ENCODE measurements around the gene PAQR5. TPM values are rescaled to one million over a fixed set of nuclear protein-coding genes. Genes with fewer than 3 reads are reported as not detected.

Gene PAQR5
- total RNA-seq, 3 donors from 2014 or later: 0.96 to 2.6 (median 2.0) TPM

DNA sequence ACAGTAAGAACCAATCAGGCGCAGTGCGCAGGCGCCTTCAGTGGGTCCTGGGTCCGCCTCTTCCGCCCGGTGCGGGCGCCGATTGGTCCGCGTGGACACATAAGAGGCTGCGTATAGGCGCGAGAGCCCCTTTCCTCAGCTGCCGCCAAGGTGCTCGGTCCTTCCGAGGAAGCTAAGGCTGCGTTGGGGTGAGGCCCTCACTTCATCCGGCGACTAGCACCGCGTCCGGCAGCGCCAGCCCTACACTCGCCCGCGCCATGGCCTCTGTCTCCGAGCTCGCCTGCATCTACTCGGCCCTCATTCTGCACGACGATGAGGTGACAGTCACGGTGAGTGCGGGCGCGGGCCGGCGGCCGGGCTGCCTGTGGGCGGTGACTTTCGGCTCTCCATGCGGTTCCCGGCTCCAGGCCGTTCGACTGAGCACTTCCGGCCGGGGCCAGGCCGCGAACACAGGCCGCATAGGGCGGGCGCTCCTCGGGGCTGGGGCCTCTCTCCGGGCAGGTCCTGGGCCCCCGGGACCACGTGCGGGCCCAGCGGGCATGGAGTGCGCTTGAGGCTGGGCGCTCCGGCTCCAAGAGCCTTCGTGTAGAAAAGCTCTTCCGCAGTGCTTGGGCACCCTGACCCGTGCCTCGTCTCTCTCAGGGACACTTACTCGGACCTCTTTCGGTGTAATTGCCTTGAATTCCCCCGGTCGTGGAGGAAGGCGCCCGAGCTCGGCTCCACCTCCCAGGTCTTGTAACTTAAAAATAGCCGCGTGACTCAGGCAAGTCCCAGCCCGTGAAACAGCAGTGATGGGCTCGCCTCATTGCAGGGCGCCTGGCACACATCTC is 154.2 kb downstream of the PAQR5 start, which contains the start of gene RPLP1:
RPLP1 (plus strand) TSS at position 127 of the 830 bp plus-strand sequence; CDS start at position 258, 131 bp downstream.
- DNase-seq (ENCODE audit: low spot score in 2 of 2): peak; percentile 96 to 97
- TF ChIP-seq POLR2A (IDR thresholded peaks at IDR 0.05) (peak; percentile 57), POLR2AphosphoS5 (IDR thresholded peaks at IDR 0.05) (peak; percentile 94 to 99 (median 98))
- TF ChIP-seq, protein P1, sequence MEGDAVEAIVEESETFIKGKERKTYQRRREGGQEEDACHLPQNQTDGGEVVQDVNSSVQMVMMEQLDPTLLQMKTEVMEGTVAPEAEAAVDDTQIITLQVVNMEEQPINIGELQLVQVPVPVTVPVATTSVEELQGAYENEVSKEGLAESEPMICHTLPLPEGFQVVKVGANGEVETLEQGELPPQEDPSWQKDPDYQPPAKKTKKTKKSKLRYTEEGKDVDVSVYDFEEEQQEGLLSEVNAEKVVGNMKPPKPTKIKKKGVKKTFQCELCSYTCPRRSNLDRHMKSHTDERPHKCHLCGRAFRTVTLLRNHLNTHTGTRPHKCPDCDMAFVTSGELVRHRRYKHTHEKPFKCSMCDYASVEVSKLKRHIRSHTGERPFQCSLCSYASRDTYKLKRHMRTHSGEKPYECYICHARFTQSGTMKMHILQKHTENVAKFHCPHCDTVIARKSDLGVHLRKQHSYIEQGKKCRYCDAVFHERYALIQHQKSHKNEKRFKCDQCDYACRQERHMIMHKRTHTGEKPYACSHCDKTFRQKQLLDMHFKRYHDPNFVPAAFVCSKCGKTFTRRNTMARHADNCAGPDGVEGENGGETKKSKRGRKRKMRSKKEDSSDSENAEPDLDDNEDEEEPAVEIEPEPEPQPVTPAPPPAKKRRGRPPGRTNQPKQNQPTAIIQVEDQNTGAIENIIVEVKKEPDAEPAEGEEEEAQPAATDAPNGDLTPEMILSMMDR (IDR thresholded peaks at IDR 0.05): no peak
- Histone ChIP-seq H3K4me3 (peak within 1 kb of the TSS; percentile 67 to 100 (median 97)), H3K27ac (peak within 1 kb of the TSS; percentile 86 to 97), H3K9me3 (no peaks in the 10 kb centered on the region), H3K27me3 (no peaks in the 10 kb centered on the region), H3K36me3 (no peaks in the 10 kb centered on the region), H3K4me1 (peaks cover 0 to 11% of the 10 kb centered on the region in 2 donors)
- intact Hi-C loops (cut with DNase I; ENCODE audit: low total_unique reads): no loop called here

DNA sequence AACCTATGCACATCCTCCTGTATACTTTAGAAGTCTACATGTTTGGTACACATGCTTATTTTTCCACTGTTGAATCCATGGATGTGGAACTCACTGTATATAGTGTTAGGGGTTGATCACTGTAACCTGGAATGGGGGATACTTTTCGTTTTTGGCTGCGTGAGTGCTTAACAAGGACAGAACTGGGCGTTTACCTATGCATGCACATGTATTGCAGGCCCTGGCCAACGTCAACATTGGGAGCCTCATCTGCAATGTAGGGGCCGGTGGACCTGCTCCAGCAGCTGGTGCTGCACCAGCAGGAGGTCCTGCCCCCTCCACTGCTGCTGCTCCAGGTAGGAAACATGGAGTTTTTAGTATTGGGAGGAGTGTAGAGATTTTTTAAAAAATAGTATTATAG is 156.2 kb downstream of the PAQR5 start:
- no peak for DNase-seq (ENCODE audit: low spot score in 2 of 2)
- intact Hi-C loops (cut with DNase I; ENCODE audit: low total_unique reads): no loop called here
- Histone ChIP-seq H3K36me3 (no peaks in the 10 kb centered on the region), H3K4me1 (peaks cover 0 to 11% of the 10 kb centered on the region in 2 donors), H3K27ac (no peak overlapping the region), H3K4me3 (peak overlapping the region in 2 of 3 donors; percentile 67 to 100), H3K9me3 (no peaks in the 10 kb centered on the region), H3K27me3 (no peaks in the 10 kb centered on the region)
- TF ChIP-seq, protein P1 (IDR thresholded peaks at IDR 0.05): no peak

DNA sequence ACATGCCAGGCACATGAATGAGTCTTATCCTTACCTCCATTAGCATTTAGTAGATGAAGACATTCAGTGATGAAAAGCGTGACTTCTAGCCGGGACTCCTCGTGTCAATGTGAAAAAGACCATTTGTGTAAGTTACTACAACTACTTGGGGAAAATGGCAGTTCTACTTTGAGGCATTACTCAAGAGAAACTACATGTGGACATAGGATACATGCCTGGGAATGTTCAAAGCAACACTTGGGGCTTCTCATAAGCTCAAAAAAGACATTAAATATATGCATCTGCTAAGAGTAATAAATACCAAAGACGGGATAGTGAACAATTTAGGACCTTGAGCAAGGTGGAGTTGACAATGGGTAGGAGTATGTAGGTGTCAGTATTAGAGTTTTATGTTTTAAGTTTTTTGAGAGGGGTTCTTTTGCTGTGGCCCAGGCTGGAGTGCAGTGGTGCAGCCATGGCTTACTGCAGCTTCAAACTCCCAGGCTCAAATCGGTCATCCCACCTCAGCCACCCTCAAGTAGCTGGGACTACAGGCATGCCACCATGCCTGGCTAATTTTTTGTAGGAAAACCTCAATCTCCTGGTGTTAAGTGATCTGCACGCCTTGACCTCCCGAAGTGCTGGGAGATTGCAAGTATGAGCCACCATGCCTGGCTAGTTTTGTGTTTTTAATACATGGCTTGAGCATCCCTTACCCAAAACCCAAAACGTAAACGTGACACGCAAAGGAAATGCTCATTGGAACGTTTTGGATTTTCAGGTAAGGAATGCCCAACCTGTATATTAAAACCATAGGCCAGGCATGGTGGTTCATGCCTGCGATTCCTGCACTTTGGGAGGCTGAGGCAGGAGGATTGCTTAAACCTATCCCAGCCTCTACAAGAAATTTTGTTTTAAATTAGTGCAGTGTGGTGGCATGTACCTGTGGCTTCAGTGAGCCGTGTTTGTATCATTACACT is 157.8 kb downstream of the PAQR5 start:
- DNase-seq (ENCODE audit: low spot score in 2 of 2): no peak
- no peaks in the 10 kb centered on the region for H3K27me3 ChIP-seq
- H3K36me3 ChIP-seq: no peaks in the 10 kb centered on the region
- H3K4me3 ChIP-seq: no peak overlapping the region
- H3K9me3 ChIP-seq: no peaks in the 10 kb centered on the region
- TF ChIP-seq POLR2A (IDR thresholded peaks at IDR 0.05): no peak
- intact Hi-C loops (cut with DNase I; ENCODE audit: low total_unique reads): no loop called here
- H3K27ac ChIP-seq: no peak overlapping the region
- H3K4me1 ChIP-seq: peaks cover 0 to 11% of the 10 kb centered on the region in 2 donors

Other genes starting within 250 kb of the PAQR5 start
- 10 to 100 TPM; 15.0 to 52.2 (median 28.8) TPM for gene GLCE, start 138.3 kb upstream of the PAQR5 start, total RNA-seq
- gene KIF23, start 115.4 kb downstream of the PAQR5 start, total RNA-seq: 1 to 10 TPM; 1.6 to 6.4 (median 2.2) TPM
- 100 to 1,000 TPM; 624 to 881 (median 805) TPM for gene RPLP1, start 153.9 kb downstream of the PAQR5 start, total RNA-seq